ENCODE data around the gene SLC6A12. TPM values are rescaled to one million over a fixed set of nuclear protein-coding genes. Genes with fewer than 3 reads are reported as not detected.

Gene SLC6A12
- total RNA-seq, 1 experiment from 2014 or later: 0.17 TPM

DNA sequence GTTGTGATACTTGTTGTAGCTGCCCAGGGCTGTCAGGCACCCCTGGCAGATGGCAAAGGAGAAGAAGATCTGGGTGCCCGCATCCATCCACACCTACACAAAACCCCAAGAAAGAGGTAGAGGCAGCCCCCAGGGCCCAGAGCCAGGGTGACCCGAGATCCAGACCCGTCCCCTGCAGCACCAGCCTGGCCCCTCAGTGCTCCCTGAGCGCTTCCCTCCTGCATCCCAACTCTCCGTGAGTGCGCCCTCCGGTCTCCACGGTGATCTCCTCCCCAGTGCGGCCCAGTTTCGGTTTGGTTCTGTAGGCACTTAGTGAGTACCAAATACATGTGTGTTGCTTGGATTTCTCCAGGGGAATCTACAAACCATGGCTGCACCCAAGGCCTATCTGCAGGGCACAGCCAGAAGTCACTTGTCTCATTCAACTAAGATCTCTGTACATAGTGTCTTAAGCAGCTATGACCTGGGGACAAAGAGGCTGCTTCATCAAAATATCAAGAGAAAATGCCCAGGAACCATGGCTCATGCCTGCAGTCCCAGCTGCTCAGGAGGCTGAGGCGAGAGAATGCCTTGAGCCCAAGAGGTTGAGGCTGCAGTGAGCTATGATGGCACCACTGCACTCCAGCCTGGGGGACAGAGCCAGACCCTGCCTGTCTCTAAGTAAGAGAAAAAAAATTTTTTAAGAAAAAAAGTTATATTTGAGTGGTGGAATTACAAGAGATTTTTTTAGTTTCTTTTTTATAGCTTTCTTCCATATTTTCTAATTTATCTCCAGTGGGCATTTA is 15.9 kb downstream of the SLC6A12 start:
- H3K9ac ChIP-seq (ENCODE audit: extremely low read depth, insufficient read length, low read length): no peak overlapping the region
- no peak overlapping the region for H2AK5ac ChIP-seq (ENCODE audit: insufficient read length, low read length)
- H4K8ac ChIP-seq (replicated peaks; ENCODE audit: insufficient read length, low read depth, low read length): no peak overlapping the region
- H2BK5ac ChIP-seq (ENCODE audit: insufficient read length, low read length): no peak overlapping the region
- no peak overlapping the region for H2BK12ac ChIP-seq (ENCODE audit: insufficient read length, low read depth, low read length)
- no peak overlapping the region for H4K91ac ChIP-seq (ENCODE audit: insufficient read length, low read depth, low read length)
- TF ChIP-seq CTCF (conservative IDR thresholded peaks at IDR 0.05): no peak
- no peak overlapping the region for H4K5ac ChIP-seq (ENCODE audit: insufficient read length, low read depth, low read length)
- WGBS (ENCODE audit: extremely low coverage, insufficient read length, low lambda C conversion rate): no CpG with 5 or more reads among the region's 11 CpGs
- no peaks in the 10 kb centered on the region for H3K9me3 ChIP-seq (ENCODE audit: control insufficient read depth, low read depth, low read length)
- no peak overlapping the region for H2AFZ ChIP-seq (ENCODE audit: low read length)
- no peaks in the 10 kb centered on the region for H3K4me1 ChIP-seq (ENCODE audit: insufficient read depth, low read length)
- H3K79me1 ChIP-seq (ENCODE audit: insufficient read depth, low read depth, low read length, poor library complexity, severe bottlenecking): no peaks in the 10 kb centered on the region
- Mint-ChIP-seq H3K27ac (no peak overlapping the region), H3K27me3 (ENCODE audit: low read depth) (peaks cover 89% of the 10 kb centered on the region), H3K4me3 (no peak overlapping the region), H3K9me3 (peaks cover 0 to 6% of the 10 kb centered on the region in 2 experiments; a peak in 3 of 5 replicates), H3K36me3 (ENCODE audit: insufficient read depth in 1 of 3, low read depth in 3 of 3) (no peaks in the 10 kb centered on the region), H3K4me1 (peaks cover 16 to 23% of the 10 kb centered on the region in 2 experiments)
- no peak overlapping the region for H3T11ph ChIP-seq (ENCODE audit: low read length)
- H3K4ac ChIP-seq (ENCODE audit: low read depth, low read length): no peak overlapping the region
- H3K14ac ChIP-seq (ENCODE audit: insufficient read depth, low read length): no peak overlapping the region
- H3K4me2 ChIP-seq (ENCODE audit: insufficient read depth, insufficient read length, low read length): no peak overlapping the region
- H3K23ac ChIP-seq (ENCODE audit: insufficient read length, low read depth, low read length): no peak overlapping the region
- H4K20me1 ChIP-seq (ENCODE audit: control insufficient read depth, insufficient read depth, insufficient read length): no peaks in the 10 kb centered on the region
- H3K18ac ChIP-seq (ENCODE audit: insufficient read length, low read depth, low read length): no peak overlapping the region
- H2BK120ac ChIP-seq (ENCODE audit: low read depth, low read length, poor library complexity, severe bottlenecking): no peak overlapping the region
- H3K56ac ChIP-seq (ENCODE audit: insufficient read length, low read depth, low read length): no peak overlapping the region
- H3K27ac ChIP-seq (ENCODE audit: insufficient read length, low read depth, low read length): no peak overlapping the region
- no peaks in the 10 kb centered on the region; the same call in 1 of the 2 replicates for H3K27me3 ChIP-seq (ENCODE audit: insufficient read depth, low read length)
- H3K23me2 ChIP-seq (ENCODE audit: insufficient read length, low read depth, low read length, poor library complexity, severe bottlenecking): no peaks in the 10 kb centered on the region
- DNase-seq: no peak
- no peaks in the 10 kb centered on the region for H3K79me2 ChIP-seq (ENCODE audit: insufficient read depth, low read length)
- no peak overlapping the region for H2BK15ac ChIP-seq (ENCODE audit: low read depth, low read length)
- no peak overlapping the region for H2BK20ac ChIP-seq (ENCODE audit: low read depth, low read length, poor library complexity, severe bottlenecking)
